ENCODE data around the gene NEXN.

DNA sequence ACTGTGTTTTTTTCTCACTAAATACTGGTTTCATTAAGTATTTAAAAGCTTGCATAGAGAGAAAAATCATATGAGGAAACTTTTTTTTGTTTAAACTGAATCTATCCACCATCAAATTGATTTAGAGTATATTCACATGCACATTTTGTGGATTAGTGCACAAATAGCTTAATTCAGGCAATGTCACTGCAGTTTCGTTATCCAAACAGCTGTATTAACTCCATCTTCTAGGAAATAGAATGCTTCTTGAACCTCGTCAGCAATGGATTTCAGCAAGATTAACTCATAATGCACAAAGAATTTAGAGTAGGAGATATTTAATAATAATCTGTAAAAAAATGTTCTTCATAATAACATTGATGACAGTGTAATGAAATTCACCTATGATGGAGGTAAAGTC, 37.5 kb downstream of the NEXN start:
- TF ChIP-seq, protein P1, sequence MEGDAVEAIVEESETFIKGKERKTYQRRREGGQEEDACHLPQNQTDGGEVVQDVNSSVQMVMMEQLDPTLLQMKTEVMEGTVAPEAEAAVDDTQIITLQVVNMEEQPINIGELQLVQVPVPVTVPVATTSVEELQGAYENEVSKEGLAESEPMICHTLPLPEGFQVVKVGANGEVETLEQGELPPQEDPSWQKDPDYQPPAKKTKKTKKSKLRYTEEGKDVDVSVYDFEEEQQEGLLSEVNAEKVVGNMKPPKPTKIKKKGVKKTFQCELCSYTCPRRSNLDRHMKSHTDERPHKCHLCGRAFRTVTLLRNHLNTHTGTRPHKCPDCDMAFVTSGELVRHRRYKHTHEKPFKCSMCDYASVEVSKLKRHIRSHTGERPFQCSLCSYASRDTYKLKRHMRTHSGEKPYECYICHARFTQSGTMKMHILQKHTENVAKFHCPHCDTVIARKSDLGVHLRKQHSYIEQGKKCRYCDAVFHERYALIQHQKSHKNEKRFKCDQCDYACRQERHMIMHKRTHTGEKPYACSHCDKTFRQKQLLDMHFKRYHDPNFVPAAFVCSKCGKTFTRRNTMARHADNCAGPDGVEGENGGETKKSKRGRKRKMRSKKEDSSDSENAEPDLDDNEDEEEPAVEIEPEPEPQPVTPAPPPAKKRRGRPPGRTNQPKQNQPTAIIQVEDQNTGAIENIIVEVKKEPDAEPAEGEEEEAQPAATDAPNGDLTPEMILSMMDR (IDR thresholded peaks at IDR 0.05) = no peak
- TF ChIP-seq POLR2A (IDR thresholded peaks at IDR 0.05) = no peak

All from heart left ventricle (tissue), 13 donors.